ENCODE data around the gene PRKCH.

DNA sequence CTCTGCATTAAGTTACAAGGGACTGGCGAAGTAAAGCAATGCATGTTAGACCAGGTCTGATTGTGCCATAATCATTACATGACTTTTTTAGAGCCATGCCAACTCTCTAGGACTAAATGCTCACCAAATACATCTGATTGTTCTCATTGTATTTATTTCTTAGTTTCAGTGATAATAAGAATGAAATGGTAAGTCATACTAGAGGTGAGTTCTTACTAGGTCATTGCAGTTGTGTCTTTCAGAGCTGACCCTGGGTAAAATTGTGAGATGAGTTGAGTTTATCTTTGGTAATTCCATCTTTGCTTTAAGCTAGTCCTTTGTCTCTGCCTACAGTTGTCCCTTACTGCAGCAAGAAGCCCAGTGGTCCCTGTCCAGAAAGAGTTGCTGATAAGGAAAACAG lies 73.2 kb downstream of the PRKCH start:
- no peak for TF ChIP-seq FOXP2 (optimal IDR thresholded peaks at IDR 0.05; ENCODE audit: control extremely low read depth, extremely low read length, insufficient read depth)
- no peak for TF ChIP-seq EZH2 (IDR thresholded peaks at IDR 0.05)
- no peak for TF ChIP-seq POLR2AphosphoS5 (IDR thresholded peaks at IDR 0.05; ENCODE audit: borderline replicate concordance, low read depth, low read length)

All from SK-N-MC (cell line).